Measurements from ENCODE around the gene CPZ. TPM values are rescaled to one million over a fixed set of nuclear protein-coding genes. Genes with fewer than 3 reads are reported as not detected.
"Not testable (repeated sequence)": the region's sequence is repeated elsewhere in the genome, so short reads cannot be mapped to it uniquely, and the experiment has no call there.

The CPZ gene
- total RNA-seq, 1 donor from 2014 or later = 3.5 TPM

DNA sequence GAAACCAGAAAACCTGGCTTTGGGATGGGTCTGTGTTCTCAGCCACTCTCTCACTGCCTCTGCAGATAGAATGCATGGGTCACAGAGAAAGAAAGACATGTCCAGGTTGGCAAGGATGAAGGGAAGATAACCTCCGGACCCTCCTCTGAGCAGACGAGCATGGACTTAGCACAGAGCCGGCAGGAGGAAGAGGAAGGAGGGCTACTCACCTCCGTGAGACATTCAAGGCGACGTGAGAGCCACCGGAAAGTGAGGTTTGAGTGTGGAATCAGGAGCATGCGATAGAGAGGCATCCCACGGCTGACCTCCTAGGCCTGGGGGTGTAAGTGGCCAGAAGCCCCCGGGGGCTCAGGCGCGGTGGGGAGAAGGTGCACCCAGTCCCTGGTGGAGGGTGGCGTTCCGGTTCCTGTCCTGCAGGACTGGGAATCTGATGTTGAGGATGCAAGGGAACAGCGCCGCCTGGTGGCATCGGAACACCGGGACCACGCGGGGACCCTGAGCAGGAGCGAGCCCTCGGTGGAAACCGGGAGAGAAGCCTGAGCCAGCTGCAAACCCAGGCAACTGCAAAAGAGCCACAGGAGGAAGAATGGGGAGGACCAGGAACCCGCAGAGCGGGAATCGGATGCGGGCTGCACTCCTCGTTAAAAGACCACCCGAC lies 43.5 kb downstream of the CPZ start:
- H3K27ac ChIP-seq; H3K9me3 ChIP-seq; H3K36me3 ChIP-seq; intact Hi-C loops (cut with DNase I); H3K27me3 ChIP-seq; H3K4me1 ChIP-seq; H3K4me3 ChIP-seq; DNase-seq (ENCODE audit: low spot score in 2 of 2): not testable (repeated sequence)

DNA sequence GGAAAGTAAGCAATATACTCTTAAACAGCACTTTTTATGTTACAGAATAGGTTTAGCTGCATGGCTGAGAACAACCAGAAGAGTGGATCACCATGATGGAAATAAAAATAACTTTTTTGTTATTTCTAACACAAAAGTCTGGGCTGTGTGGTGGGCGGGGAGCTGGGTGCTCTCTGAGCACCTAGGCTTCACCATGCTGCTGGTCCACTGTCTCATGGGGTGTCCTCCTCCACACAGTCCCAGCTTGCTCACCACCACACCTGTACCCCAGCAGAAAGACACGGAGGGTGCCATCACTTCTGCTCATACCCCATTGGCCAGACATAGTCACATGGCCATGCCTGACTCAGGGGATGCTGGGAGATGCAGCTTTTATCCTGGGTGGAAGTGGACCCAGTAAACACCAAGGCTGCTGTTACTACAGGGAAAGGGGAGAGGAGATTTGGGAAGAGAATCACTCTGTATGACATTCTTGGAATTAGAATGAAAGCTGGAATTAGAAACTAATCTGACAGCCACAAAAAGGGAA lies 45.0 kb downstream of the CPZ start:
- H3K4me1 ChIP-seq = no peaks in the 10 kb centered on the region
- TF ChIP-seq, protein P1, sequence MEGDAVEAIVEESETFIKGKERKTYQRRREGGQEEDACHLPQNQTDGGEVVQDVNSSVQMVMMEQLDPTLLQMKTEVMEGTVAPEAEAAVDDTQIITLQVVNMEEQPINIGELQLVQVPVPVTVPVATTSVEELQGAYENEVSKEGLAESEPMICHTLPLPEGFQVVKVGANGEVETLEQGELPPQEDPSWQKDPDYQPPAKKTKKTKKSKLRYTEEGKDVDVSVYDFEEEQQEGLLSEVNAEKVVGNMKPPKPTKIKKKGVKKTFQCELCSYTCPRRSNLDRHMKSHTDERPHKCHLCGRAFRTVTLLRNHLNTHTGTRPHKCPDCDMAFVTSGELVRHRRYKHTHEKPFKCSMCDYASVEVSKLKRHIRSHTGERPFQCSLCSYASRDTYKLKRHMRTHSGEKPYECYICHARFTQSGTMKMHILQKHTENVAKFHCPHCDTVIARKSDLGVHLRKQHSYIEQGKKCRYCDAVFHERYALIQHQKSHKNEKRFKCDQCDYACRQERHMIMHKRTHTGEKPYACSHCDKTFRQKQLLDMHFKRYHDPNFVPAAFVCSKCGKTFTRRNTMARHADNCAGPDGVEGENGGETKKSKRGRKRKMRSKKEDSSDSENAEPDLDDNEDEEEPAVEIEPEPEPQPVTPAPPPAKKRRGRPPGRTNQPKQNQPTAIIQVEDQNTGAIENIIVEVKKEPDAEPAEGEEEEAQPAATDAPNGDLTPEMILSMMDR (IDR thresholded peaks at IDR 0.05) = no peak
- H3K27me3 ChIP-seq = no peaks in the 10 kb centered on the region
- intact Hi-C loops (cut with DNase I) = no loop called here
- no peaks in the 10 kb centered on the region for H3K9me3 ChIP-seq
- H3K4me3 ChIP-seq = no peak overlapping the region
- no peak overlapping the region for H3K27ac ChIP-seq
- no peak for DNase-seq (ENCODE audit: low spot score in 2 of 2)
- no peaks in the 10 kb centered on the region for H3K36me3 ChIP-seq

DNA sequence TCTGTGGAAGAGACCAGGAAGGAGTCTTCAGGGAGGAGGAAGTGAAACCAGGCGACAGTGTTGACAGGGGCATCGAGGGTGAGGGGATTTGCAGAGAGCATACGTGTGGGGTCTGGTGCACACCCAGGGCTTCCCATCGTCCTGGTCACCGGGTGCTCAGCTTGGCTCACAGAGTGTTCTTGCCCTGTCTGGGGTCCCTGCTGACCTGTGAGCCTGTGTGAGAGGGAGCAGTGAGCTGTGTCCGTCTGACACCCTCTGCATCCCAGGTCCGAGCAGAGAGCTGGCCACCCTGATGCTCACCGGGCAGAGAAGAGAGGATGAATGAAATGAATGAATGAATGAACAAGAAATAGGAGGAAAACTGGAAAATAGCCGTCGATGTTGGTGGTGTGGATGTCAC lies 46.5 kb downstream of the CPZ start:
- intact Hi-C loops (cut with DNase I) = no loop called here
- no peaks in the 10 kb centered on the region for H3K4me1 ChIP-seq
- no peak for DNase-seq (ENCODE audit: low spot score in 2 of 2)

DNA sequence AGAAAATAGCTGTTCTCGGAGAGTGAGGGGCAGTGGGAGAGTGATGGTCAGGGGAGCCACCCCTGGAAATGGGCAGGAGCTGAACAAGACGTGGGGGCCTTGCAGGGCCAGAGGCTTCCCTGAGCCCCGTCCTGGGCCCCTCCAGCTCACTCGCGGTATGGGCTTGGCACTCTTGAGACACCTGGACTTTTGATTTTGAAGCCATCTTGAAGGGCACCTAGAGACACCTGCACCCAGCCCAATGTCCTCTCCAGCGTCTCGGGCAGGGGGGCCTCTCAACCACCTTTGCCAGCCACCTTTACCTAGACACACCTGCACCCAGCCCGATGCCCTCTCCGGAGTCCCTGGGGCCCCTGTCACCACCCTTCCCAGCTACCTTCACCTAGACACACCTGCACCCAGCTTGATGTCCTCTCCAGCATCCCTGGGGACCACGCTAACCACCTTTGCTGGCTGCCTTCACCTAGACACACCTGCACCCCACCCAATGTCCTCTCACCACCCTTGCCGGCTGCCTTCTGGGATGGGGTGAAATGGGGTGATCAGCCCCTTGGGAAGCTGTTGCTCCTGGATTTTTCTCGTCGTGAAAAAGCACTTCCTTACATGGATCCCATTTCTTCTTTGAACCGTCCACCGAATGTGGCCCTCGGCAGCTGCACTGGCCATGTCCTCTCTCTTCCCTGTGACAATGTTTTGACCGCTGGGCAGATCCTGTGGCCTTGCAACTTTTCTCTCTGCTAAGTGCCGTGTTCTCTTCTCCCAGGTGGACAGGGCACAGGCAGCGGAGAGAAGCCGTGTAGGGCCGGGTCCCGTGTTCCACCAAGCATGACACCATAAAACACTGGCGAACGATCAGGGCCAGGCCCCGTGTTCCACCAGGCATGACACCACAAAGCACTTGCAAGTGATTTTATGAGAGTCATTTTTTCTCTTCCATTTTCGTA lies 47.5 kb downstream of the CPZ start:
- intact Hi-C loops (cut with DNase I) = no loop called here
- DNase-seq (ENCODE audit: low spot score in 2 of 2) = no peak
- TF ChIP-seq, protein P1 (IDR thresholded peaks at IDR 0.05) = no peak

More for the DNA sequence above, 46.5 kb downstream of the CPZ start:
- Histone ChIP-seq H3K36me3 (no peaks in the 10 kb centered on the region), H3K27me3 (no peaks in the 10 kb centered on the region), H3K27ac (no peak overlapping the region), H3K9me3 (no peaks in the 10 kb centered on the region), H3K4me3 (no peak overlapping the region)
- TF ChIP-seq, protein P1 (IDR thresholded peaks at IDR 0.05) = no peak

DNA sequence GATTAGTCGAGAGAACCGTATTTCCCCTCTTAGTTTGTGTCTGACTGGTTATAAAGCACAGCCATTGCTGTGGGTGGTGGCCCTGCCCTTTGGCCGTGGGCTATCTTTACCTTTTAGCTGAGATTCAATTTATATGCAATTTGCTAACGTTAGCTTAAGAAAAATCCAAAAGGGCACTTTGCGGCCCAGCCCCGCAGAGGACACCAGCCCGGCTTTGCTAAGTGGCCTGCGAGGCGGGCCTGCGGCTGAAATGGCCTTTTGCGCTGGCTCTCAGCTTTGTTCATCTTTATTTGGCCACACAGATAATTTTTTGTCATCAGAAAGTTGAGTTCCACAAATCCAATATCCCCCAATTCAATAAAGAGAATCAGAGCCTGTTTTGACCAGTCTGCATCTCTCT lies 48.3 kb downstream of the CPZ start:
- no peaks in the 10 kb centered on the region for H3K27me3 ChIP-seq
- DNase-seq (ENCODE audit: low spot score in 2 of 2) = no peak
- intact Hi-C loops (cut with DNase I) = no loop called here
- H3K36me3 ChIP-seq = no peaks in the 10 kb centered on the region
- H3K27ac ChIP-seq = no peak overlapping the region
- no peak overlapping the region for H3K4me3 ChIP-seq
- H3K9me3 ChIP-seq = no peaks in the 10 kb centered on the region
- H3K4me1 ChIP-seq = no peaks in the 10 kb centered on the region
- TF ChIP-seq, protein P1 (IDR thresholded peaks at IDR 0.05) = no peak

More for the DNA sequence above, 47.5 kb downstream of the CPZ start:
- Histone ChIP-seq H3K27me3 (no peaks in the 10 kb centered on the region), H3K4me1 (no peaks in the 10 kb centered on the region), H3K4me3 (no peak overlapping the region), H3K36me3 (no peaks in the 10 kb centered on the region), H3K9me3 (no peaks in the 10 kb centered on the region), H3K27ac (no peak overlapping the region)

DNA sequence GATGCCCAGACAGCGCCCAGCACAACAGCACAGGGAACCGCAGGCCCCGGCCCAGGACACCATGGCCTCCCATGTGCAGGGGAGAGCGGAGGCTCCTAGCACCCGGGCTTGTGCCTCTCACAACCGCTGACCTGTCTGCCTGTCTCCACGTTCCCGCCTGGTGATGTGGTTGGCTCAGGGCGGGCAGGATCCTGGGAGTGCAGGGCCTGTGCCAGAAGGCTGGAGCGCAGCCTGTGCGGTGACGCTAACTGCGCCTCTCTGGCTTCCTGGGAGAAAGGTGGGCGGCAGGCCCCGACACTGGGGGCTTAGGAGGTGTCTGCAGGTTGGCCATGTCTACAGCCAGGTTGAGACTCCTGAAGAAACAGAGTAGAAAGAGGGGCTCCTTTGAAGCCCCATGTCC lies 48.7 kb downstream of the CPZ start:
- Histone ChIP-seq H3K27ac (no peak overlapping the region), H3K27me3 (no peaks in the 10 kb centered on the region), H3K4me1 (no peaks in the 10 kb centered on the region), H3K4me3 (no peak overlapping the region), H3K36me3 (no peaks in the 10 kb centered on the region), H3K9me3 (no peaks in the 10 kb centered on the region)
- intact Hi-C loops (cut with DNase I) = no loop called here
- peak in 1 of 2 donors; percentile 55 for DNase-seq (ENCODE audit: low spot score in 2 of 2)
- TF ChIP-seq, protein P1 (IDR thresholded peaks at IDR 0.05) = no peak

Data from ascending aorta (tissue), 2 donors.